NCI-H1417 treated with DMSO at 0.1 percent for 48 hours (cell line): Measurements from ENCODE around the gene PKIB.
"Not testable (repeated sequence)": the region's sequence is repeated elsewhere in the genome, so short reads cannot be mapped to it uniquely, and the experiment has no call there.

ENCODE experiments used
- DNase-seq: peaks from one replicate; lab custom pipeline; 2025; lab: John Stamatoyannopoulos, UW

Gene PKIB

DNA sequence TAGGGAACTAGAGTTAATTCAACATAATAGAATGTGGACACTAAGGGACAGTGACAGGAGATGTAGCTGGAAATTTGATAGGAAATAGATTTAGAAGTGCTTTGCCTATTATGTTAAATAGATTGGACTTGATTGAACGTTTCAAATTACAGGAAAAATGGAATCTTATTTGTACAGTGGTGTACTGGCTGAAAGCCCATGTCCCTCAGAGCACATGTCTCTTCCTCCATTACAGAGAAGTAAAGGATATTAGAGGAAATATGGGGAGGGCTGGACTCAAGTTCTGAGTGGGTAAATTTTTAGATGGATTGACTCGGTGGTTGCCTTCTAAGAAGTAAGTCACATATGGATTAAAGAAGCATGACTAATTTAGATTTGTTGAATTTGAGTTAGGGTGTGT, 11.4 kb downstream of the PKIB start:
- DNase-seq, result no peak

DNA sequence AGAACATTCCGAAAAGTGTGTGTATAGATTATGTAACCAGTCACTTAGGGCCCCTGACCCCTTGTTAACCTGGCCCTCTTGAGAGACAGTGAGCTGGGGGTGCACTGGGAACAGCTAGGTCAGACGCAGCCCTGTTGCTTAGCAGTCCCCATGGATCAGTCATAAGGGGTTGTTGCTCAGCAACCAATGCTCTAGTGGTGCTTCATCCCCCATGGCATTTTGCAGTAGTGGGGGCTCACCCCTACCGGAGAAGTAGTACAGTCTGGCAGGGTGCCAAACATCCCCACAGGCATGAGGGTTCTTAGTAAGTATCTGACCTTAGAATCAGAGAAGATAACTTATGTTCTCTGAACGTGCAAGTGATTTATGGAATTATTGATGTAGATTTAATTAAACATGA, 12.3 kb downstream of the PKIB start:
- no peak for DNase-seq

DNA sequence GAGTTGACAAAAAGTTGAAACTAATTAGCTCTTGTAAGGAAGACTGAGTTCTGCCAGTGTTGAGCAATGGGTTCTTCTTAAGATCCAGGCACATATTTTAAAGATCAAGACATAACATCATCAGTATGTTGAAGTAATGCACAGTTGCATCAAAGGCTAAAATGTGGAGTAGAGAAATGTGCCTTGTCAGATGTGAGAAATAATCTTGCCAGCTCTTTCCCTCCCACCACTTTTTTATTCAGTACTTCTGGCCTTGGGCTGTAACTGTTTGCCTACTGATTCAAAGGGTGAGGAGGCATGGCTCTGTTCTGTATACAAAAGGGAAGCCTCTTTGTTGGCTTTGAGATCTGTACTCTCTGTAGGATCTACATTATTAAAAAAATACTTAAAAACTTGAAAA, 13.1 kb downstream of the PKIB start:
- DNase-seq, result no peak

DNA sequence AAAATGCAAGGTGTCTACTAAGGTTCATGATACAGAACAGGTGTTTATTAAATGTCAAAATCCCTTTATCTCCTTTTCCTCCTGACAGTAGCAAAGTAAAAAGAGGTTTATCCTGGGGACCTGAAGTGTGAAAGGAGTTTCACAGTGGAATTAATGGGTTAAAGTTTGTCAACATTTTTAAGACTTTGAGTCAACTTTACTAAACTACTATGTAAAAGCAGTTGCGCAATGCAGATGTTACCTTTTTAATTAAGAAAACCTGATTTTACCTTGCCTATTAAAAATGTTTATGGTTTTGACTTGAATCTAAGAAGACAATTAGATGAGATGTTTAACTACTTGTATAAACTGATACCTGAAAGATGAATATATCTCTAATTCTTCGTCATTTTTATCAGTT, 14.6 kb downstream of the PKIB start:
- no peak for DNase-seq

DNA sequence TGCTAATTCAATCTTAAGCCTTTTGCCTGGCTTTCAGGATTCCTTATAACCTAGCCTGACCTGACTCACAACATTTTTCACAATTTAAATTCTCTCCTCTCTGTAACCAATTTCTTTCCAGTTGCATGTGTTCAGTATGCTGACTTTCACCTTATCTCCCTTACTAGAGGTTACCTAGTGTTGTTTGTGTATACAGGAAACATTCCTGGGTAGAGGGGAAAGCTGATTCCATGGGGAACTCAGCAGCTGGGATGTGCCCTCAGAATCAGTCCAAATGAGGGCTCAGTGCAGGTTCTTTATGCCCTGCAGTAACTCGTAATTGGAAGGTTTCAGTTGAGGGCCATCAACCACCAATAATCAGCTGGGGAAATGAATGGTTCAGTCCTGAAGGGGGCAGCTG, 18.5 kb downstream of the PKIB start:
- DNase-seq, result no peak

DNA sequence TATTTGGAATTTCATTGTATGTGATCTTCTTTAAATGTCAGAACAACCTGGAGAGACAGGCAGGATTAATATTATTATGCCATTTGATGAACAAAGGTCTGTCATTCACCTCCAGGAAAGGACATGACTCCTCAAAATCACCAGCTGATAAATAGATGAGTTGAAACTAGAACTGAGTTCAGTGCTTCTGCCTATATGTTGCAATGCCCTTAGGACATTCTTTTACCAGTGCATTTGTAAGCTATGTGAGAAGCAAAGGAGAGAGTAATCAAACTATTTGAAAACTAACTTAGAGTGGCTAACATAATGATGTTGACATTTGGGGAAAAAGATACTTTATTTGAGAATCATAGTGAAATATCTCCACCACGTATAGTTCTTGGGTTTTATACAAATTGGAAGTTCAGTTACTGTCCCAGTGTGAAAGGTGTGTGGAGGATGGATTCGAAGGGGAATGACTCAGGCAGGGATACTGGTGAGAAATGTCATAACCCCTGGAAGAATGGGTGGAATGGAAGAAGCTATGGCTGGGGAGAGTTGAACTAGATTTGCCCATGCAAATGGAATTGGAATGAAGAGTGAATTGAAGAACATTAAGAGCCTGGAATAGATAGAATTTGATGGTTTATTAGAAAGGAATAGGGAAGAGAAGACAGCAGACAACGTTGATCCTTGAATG, 21.5 kb downstream of the PKIB start:
- DNase-seq, result no peak

DNA sequence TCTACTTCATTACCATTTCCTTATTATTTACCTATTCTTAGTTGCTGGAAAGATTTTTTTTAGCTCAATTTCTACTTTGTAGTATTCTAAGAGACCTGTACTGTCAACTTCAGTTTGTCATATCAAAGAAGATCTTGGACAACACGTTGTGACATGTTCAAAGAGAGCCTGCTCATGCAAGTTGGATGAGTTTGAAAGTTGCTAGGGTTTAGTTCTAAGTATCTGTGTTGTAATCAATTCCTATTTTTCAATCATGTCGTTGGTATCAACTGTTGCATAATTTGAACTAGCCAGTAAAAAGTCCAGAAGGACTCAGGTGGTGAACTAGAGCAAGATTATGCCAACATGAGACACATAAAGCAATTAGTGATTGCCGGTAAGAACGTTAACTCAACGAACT, 30.2 kb downstream of the PKIB start:
- no peak for DNase-seq

DNA sequence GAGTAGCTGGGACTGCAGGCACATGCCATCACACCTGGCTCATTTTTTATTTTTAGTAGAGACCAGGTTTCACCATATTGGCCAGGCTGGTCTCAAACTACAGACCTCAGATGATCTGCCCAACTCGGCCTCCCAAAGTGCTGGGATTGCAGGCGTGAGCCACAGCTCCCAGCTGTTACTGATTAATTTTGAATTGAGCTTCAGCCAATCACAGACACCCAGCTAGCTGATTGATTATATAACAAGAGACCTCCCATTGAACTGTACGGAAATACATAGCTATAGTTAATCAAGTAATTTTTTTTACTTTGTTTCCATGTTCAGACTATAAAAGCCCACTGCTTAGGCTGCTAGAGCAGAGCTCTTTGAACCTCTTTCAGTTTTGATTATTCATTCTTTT, 31.6 kb downstream of the PKIB start:
- DNase-seq, result no peak

DNA sequence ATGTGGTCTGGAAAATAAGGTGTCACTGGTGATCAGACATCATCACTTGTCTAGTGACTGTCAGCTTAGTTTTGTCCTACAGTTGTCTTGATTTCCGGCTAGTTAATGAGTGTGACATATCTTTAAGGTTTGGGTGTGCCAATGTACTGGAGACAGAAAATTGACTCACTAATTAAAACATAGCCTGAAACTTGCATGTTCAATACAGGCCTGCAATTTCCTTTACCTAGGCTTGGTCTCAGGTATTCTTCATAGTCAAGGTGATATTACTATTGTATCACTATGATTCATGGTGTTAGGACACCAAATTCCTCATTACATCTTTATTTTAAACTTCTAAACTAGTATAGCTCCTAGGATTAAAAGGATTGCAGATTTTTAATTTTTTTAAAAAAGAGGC, 32.4 kb downstream of the PKIB start:
- not testable (repeated sequence) for DNase-seq

DNA sequence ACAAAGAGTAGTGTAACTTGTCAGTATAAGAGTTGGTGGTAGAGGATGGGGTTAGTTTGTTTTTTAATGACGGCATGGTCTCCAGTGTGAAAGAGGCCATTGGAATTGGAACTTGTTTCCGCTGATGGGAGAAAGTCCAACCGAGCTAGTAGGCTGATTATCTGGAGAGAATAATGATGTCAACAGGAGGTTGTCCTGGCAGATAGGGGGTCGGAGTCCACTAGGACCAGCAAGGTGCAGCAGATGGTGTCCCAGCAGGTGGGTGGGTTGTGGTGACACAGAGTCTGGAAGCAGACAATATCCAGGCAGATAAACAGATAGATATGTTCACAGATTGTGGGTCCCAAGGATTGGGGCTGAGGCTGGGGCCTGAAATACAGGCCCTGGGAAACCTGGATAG, 35.1 kb downstream of the PKIB start:
- DNase-seq, result no peak

DNA sequence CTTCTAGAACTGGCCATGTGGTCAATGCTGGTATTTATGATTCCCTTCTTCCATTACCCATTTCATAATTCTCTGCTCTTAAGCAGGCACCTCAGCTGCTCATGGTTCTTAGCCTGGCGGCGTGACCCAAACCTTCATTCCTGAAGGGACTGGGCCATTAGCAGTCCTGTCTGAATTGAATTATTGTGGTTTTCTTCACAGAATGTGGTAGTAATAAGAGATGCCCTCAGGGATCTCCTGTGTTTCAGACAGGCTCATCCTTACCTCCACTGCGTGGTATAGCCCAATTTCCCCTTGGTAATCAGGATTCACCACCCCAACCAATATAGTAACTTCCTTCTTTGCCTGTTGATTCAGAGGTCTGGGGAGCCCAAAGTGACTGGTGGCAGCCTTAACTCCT, 37.6 kb downstream of the PKIB start:
- no peak for DNase-seq

DNA sequence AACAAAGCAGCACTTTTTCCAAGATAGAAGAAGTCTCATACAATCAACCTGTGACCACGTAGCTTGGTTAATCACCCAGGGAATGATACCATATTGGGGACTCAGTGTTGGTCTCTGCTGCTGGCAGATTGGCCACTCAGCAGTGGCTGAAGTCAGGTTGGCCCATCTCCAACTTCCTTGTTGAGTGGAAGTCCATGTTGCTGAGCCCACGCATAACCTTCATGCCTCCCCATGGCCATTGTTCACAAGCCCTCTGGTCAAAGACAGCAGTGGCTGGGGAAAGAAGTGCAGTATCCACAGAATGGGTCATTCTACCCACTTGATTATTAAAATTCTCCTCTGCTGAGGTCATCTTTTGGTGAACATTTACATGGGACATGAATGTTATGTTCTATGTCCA, 38.5 kb downstream of the PKIB start:
- DNase-seq, result no peak

DNA sequence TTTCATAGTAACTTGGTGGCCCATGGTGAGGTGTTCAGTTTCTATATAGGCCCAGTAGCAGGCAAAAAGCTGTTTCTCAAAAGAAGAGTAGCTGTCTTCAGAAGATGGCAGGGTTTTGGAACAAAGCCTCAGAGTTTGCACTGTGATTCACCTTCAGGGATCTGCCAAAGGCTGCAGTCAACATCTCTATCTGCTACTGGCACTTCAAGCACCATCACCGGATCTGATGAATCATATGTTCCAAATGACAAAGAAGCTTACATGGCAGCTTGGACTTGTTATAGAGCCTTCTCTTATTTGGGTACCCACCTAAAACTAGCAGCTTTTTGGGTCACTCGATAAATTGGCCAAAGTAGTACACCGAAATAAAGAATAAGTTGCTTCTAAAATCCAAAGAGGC, 39.5 kb downstream of the PKIB start:
- DNase-seq, result no peak

DNA sequence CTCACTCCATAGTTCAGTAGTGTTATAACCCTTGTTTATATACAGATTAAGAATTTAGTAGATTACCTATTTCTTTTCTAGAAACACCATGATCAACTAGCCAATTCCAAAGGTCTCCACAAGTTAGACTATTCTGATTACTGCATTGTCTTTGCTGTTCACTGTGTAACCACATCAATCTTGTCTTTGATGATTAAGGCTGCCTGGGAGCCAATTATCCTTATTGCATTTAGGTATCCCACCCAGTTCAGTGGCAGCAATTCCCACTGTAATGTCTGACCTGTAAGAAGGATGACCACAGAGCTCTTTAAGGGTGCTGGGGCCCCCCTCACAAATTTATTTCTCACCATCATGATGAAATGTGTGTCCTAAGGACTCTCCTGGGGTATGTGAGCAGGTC, 40.2 kb downstream of the PKIB start:
- DNase-seq, result no peak

DNA sequence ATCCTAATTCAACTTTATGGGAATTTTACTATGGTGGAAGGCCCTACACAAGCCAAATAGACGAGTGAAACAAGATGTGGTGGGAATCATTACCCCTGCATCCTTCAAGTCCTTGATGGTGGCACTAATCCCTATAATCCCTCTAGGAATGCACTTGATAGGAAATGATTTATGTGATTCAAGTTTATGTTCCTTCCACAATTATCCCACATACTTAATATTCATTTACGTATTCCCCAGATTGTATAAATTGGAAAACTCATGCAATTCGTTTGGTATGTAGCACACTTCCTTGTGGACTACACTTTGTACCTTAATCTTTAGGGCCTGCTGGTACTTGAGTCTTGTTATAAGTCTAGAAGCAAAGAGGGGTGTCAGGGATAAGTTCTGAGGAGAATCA, 40.8 kb downstream of the PKIB start:
- no peak for DNase-seq

DNA sequence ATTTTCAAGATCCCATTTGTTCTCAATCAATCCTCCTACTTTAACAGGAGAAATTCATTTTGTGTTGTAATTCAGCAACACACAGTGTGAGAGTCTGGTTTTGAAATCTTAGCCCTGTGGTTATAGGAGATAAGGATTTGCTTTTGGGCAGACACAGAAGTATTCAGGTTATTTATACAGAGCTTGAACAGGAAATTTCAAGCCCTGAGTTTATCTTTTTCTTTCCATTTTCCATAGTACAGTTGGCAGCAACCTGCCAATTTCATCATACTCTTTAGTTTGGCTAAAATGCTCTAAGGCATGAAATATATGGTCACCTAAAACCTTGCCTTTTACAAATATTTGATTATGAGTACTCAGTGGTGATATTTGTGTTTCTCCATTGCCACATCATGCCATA, 41.4 kb downstream of the PKIB start:
- no peak for DNase-seq

DNA sequence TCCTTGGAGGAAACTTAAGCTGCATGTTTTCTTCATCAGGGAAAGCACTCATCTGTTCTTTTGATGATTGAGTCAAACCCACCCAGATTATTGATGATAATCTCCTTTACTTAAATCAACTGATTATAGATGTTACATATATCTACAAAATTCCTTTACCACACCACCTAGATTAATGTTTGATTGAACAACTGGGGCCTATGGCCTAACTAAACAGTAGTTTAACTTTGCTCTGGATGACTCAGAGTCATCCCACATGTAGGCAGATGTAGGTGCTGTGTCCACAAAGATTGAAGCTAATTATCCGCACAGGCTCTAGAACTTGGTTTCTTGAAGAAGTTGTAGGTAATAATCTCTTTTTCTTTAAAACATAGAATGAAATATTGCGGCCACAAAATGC, 42.2 kb downstream of the PKIB start:
- DNase-seq, result no peak

DNA sequence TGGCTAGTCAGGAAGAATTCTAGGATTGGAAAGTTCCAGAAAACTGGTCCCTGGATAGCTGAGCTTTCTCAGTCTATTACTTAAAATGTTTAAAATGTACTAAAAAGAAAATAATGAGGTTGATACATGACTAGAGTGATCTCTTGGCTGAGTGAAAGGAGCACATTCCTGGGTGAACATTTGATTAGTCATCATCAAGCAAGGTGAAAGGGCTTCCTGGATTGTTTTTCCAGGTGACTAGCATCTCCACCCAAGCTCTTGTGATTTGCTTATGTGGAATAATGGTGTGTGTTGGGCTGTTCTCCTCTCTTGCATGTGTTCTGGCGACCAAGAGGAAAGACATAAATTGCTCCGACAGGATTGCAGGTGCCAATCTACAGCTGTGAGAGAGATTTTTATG, 42.9 kb downstream of the PKIB start:
- no peak for DNase-seq

DNA sequence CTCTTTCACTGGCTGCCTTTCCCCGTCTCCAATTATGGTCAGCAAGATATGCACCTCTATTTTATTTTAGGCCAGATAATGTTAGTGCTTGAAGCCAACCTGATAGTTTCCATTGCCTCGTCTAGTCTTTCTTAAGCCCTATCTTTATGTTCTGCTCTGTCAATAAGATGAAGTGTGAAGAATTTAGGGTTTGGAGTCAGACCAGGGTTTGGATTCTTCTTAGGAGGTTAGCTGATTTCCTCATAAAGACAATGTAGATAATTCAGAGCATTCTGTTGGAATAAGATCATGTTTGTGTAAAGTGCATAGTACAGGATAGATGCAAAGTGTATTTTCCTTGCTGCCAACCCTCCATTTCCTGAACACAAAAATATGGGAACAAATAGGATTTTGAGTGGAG, 43.8 kb downstream of the PKIB start:
- DNase-seq, result no peak

DNA sequence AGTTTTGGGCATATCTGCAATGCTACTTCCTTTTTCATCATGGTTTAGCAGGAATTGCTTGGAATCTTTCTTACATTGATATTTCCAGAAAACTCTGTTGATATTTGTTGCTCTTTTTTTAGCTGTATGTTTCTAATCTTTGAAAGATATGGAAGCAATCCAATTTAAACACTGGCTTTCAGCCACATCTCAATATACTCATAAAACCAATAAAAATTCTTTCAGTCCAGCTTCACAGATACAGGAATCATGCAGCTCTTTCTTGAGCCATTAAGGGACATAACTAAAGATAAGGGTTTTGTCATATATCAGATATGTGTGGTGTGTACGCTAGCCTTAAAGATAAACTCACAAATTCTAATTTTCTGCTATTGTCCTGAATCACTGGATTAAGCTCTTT, 47.4 kb downstream of the PKIB start:
- no peak for DNase-seq

DNA sequence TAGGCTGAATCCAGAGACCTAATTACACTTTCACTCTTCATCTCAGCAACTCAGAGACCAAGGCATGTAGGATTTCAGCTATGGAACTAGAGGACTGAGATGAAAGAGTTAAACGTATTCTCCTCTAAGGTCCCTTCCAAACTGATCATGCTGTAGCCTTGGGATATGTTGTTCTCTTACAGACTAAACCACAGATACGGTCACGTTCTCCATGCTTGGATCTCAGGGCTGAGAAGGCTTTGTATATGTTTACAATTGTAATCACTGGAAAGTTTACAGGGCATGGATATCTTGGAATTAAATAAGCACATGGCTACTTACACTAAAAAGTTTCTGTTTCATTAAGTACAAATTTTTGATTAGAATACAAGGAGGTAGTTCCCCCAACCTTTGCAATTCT, 50.1 kb downstream of the PKIB start:
- no peak for DNase-seq

DNA sequence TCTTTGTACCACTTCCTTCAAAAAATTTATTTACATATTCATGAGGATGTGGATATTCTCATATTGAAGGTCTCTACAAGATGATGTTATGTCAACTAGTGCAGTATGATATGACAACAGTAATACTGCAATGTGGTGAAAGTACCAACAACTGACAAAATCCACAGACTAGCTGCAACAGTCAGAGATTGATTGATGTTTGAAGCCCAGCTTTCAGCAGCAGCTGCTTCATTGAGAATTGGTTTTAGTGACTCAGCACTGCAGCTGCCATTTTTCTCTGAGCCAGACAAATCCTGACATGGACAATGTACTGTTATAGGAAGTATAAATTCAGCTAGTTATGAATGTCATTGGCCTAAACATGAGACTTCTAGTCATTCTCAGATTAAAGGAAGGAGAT, 53.8 kb downstream of the PKIB start:
- no peak for DNase-seq

DNA sequence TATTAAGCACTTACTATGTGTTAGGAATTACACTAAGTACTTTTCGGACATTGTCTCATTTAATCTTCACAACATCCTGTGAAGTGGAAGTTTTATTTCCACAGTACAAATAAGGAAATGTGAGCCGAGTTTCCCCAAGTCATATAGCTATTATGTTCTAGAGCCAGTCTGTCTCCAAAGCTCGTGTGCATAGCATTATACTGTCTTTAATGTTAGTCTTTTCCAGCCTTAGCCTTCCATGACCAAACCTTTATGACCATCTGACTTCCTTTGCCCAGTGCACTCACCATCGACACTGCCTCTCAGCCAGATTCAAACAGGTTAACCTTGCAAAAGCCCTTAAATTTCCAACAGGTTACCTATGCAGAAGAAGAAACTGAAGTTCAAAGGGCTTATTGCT, 55.7 kb downstream of the PKIB start:
- DNase-seq, result no peak

DNA sequence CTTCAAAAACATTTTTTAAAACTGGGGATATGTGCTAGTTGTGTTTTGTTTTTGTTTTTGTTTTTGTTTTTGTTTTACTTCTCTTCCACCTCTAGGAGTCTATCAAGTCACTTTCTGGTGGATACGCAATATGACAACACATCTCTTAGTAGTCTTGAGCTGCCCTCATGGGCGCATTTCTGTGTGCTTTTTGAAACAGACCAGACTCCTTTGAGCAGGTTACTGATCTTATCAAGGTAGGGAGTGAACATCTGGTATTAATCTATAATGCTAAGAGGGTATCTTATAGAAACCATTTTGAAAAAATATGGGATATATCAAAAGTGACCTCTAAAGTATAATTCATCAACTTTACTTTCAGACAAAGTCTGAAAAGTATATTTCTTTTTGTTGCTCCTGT, 56.2 kb downstream of the PKIB start:
- DNase-seq, result no peak

DNA sequence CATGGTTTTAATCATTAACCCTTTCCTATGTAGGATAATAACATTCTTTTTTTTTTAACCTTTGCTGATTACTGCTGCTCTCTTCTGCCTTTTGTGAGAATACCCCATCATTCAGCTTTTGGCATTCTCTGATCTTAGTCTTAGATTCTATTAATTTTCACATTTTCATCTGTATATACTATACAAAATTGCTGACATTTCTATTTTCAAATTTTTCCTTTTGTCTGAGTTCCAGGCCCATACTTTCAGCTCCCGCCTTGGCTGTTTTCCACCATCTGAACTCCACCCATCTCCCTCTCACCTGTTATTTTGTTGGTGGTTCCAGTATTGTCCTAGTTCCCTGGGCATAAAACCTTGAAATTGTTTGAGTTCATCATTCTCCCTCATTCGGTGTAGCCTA, 59.2 kb downstream of the PKIB start:
- no peak for DNase-seq
